Muscle of arm (tissue), 12 donors: ENCODE results near the gene ACOXL. TPM values are rescaled to one million over a fixed set of nuclear protein-coding genes. Genes with fewer than 3 reads are reported as not detected.
"Not testable (repeated sequence)": the region's sequence is repeated elsewhere in the genome, so short reads cannot be mapped to it uniquely, and the experiment has no call there.

Source experiments
- DNase-seq: peaks from one replicate; pipeline ENCODE4 v3.0.0-alpha.2; 2013
- polyA plus RNA-seq, 12 donors: library from polyadenylated mRNA; unstranded; fragments of 120-200 nt; gene quantifications; one replicate each; pipeline ENCODE4 v1.2.1, GENCODE V29; 2013; ENCODE audit not compliant: insufficient read length in 12 of 12

The ACOXL gene
- polyA plus RNA-seq, 12 donors: 0.12 to 0.71 (median 0.27) TPM; not detected in 4

GRCh38 chr2:111037128-111037527 is 304.8 kb downstream of the ACOXL start:
- no peak for DNase-seq

- DNase-seq: no peak
Measured at GRCh38 chr2:111039628-111040383, 307.4 kb downstream of the ACOXL start.

GRCh38 chr2:111041398-111042202 is 309.2 kb downstream of the ACOXL start:
- no peak for DNase-seq

- DNase-seq: no peak
Measured at GRCh38 chr2:111042261-111042660, 309.9 kb downstream of the ACOXL start.

- no peak for DNase-seq
Measured at GRCh38 chr2:111042772-111043771, 310.7 kb downstream of the ACOXL start.

GRCh38 chr2:111044066-111044465 is 311.7 kb downstream of the ACOXL start:
- no peak for DNase-seq

GRCh38 chr2:111045236-111045635 is 312.9 kb downstream of the ACOXL start:
- not testable (repeated sequence) for DNase-seq

- no peak for DNase-seq
Measured at GRCh38 chr2:111045771-111046444, 313.5 kb downstream of the ACOXL start.

GRCh38 chr2:111046670-111047069 is 314.3 kb downstream of the ACOXL start:
- DNase-seq: no peak

GRCh38 chr2:111048856-111049768 is 316.7 kb downstream of the ACOXL start:
- DNase-seq: no peak

- no peak for DNase-seq
Measured at GRCh38 chr2:111049792-111050640, 317.6 kb downstream of the ACOXL start.

GRCh38 chr2:111050701-111051376 is 318.5 kb downstream of the ACOXL start:
- DNase-seq: no peak

- DNase-seq: no peak
Measured at GRCh38 chr2:111052621-111053020, 320.2 kb downstream of the ACOXL start.

- DNase-seq: no peak
Measured at GRCh38 chr2:111053266-111053665, 320.9 kb downstream of the ACOXL start.

- DNase-seq: no peak
Measured at GRCh38 chr2:111053825-111054515, 321.6 kb downstream of the ACOXL start.

GRCh38 chr2:111054791-111055691 is 322.7 kb downstream of the ACOXL start:
- no peak for DNase-seq

- DNase-seq: no peak
Measured at GRCh38 chr2:111055735-111056134, 323.4 kb downstream of the ACOXL start.
